Measurements from ENCODE around the gene PDGFD.

- TF ChIP-seq CTCF (IDR thresholded peaks at IDR 0.05; ENCODE audit: poor library complexity, severe bottlenecking) (no peak), EP300 (conservative IDR thresholded peaks at IDR 0.05; ENCODE audit: poor library complexity, severe bottlenecking) (no peak), RAD21 (conservative IDR thresholded peaks at IDR 0.05) (no peak), EZH2 (IDR thresholded peaks at IDR 0.05; ENCODE audit: borderline replicate concordance, insufficient read depth, low read length, poor library complexity, severe bottlenecking) (no peak), POLR2AphosphoS5 (IDR thresholded peaks at IDR 0.05) (no peak), SMC3 (conservative IDR thresholded peaks at IDR 0.05; ENCODE audit: poor library complexity) (no peak), MXI1 (conservative IDR thresholded peaks at IDR 0.05; ENCODE audit: poor library complexity, severe bottlenecking) (no peak), TAF1 (IDR thresholded peaks at IDR 0.05; ENCODE audit: low read depth) (no peak), REST (IDR thresholded peaks at IDR 0.05; ENCODE audit: borderline replicate concordance) (no peak)
These were observed 269.9 kb downstream of the PDGFD start for GRCh38 chr11:103894034-103894433.

Data from neural cell (in vitro differentiated cells).